ENCODE results near the gene CD79B.
"Not testable (repeated sequence)": the region's sequence is repeated elsewhere in the genome, so short reads cannot be mapped to it uniquely, and the experiment has no call there.

DNA sequence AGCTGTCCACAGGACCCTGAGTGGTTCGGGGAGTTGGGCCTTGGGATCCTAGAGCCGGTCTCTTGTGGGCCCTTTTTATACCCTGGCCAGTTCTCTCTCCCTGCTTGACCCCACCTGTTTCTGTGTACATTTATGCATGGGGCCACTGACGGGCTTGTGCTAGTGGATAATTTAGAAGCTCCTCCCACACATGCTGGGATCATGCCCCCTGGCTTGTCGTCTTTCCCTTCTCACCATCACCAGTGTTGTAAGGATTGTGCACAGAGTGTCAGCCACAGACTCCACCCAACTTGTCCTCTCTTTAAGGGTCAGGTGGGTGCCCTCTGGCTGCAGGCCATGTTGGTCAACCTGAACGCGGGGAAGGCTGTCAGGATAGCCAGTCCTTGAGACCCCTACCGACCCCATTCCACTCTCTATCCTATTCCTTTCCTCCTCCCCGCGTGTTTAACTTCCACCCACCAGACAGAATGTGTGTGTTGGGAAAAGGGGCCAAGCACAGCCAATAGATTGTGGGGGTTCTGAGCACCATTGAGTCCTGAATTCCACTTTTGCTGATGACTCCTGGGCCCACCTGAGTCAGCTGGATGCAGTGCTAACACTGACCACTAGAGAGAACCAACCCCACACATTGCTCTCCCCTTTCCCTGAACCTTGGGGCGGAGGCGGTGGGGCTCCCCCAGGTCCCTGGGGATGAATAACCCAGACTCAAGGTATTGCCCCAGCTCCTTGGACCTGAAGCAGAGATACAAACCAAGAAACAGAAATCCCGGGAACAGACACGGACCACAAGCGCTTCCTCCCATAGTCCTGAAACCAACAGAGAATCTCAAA lies 35.4 kb downstream of the CD79B start, which contains the start of gene CSH1:
- TF ChIP-seq, protein P1, sequence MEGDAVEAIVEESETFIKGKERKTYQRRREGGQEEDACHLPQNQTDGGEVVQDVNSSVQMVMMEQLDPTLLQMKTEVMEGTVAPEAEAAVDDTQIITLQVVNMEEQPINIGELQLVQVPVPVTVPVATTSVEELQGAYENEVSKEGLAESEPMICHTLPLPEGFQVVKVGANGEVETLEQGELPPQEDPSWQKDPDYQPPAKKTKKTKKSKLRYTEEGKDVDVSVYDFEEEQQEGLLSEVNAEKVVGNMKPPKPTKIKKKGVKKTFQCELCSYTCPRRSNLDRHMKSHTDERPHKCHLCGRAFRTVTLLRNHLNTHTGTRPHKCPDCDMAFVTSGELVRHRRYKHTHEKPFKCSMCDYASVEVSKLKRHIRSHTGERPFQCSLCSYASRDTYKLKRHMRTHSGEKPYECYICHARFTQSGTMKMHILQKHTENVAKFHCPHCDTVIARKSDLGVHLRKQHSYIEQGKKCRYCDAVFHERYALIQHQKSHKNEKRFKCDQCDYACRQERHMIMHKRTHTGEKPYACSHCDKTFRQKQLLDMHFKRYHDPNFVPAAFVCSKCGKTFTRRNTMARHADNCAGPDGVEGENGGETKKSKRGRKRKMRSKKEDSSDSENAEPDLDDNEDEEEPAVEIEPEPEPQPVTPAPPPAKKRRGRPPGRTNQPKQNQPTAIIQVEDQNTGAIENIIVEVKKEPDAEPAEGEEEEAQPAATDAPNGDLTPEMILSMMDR (IDR thresholded peaks at IDR 0.05; ENCODE audit: poor library complexity, severe bottlenecking) = not testable (repeated sequence)
- TF ChIP-seq RAD21 (conservative IDR thresholded peaks at IDR 0.05); TAF1 (IDR thresholded peaks at IDR 0.05; ENCODE audit: low read depth); POLR2AphosphoS5 (IDR thresholded peaks at IDR 0.05); EZH2 (IDR thresholded peaks at IDR 0.05; ENCODE audit: borderline replicate concordance, insufficient read depth, low read length, poor library complexity, severe bottlenecking); SMC3 (conservative IDR thresholded peaks at IDR 0.05; ENCODE audit: poor library complexity); EP300 (conservative IDR thresholded peaks at IDR 0.05; ENCODE audit: poor library complexity, severe bottlenecking): not testable (repeated sequence)
- TF ChIP-seq, protein P2, sequence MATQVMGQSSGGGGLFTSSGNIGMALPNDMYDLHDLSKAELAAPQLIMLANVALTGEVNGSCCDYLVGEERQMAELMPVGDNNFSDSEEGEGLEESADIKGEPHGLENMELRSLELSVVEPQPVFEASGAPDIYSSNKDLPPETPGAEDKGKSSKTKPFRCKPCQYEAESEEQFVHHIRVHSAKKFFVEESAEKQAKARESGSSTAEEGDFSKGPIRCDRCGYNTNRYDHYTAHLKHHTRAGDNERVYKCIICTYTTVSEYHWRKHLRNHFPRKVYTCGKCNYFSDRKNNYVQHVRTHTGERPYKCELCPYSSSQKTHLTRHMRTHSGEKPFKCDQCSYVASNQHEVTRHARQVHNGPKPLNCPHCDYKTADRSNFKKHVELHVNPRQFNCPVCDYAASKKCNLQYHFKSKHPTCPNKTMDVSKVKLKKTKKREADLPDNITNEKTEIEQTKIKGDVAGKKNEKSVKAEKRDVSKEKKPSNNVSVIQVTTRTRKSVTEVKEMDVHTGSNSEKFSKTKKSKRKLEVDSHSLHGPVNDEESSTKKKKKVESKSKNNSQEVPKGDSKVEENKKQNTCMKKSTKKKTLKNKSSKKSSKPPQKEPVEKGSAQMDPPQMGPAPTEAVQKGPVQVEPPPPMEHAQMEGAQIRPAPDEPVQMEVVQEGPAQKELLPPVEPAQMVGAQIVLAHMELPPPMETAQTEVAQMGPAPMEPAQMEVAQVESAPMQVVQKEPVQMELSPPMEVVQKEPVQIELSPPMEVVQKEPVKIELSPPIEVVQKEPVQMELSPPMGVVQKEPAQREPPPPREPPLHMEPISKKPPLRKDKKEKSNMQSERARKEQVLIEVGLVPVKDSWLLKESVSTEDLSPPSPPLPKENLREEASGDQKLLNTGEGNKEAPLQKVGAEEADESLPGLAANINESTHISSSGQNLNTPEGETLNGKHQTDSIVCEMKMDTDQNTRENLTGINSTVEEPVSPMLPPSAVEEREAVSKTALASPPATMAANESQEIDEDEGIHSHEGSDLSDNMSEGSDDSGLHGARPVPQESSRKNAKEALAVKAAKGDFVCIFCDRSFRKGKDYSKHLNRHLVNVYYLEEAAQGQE (IDR thresholded peaks at IDR 0.05; ENCODE audit: borderline replicate concordance) = not testable (repeated sequence)

All from neural cell (in vitro differentiated cells).